Measurements from ENCODE around the gene ARCN1.

Gene ARCN1

GRCh38 chr11:118619444-118620197, 47.4 kb downstream of the ARCN1 start:
- in situ Hi-C loops (cut with HindIII; ENCODE audit: low sequenced_read_pairs), result no loop called here

GRCh38 chr11:118620529-118621070, 48.4 kb downstream of the ARCN1 start:
- in situ Hi-C loops (cut with HindIII; ENCODE audit: low sequenced_read_pairs), result no loop called here

GRCh38 chr11:118621071-118621783, 49.0 kb downstream of the ARCN1 start:
- in situ Hi-C loops (cut with HindIII; ENCODE audit: low sequenced_read_pairs), result no loop called here

- in situ Hi-C loops (cut with HindIII; ENCODE audit: low sequenced_read_pairs), result no loop called here
Observed at GRCh38 chr11:118621784-118622375, 49.7 kb downstream of the ARCN1 start.

DNA sequence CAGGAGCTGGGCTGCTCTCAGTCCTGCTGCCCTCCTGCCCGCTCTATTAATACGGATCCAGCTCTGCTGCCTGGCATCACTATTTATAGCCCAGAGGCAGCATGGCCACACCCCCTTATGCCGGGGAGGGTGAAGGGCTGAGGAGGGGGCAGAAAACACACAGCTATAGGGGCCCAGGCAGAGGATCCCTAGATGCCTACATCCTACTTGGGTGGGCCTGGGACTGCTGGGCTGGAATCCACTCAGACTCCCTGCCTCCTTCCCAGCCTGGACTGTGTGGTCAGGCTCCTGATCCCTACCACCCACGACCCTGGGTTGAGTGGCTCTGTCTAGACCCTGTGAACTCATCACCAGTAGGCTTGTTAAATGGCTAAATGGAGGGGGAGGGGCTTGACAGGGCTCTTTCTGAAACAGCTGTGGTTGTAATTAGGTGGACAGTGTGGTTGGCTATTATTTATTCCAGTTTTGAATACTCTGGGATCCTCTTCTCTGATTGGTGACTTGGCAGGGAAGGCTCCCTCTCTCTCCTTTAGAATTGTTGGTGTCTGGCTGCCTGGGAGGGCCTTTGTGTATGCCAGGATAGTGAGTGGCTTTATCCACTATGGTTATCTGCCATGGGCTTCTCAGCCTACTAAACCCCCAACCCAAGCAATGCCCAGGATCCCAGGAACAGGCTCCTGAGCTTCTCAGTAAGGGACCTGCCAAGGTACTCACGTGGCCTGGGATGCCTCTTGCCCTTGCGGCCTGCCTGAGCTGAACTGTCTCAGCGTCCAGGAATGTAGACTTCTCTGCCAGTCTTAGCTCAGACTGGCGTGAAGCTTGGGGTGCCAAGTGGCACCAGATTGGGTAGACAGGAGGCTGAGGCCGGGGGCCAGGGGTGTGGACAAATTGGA, 50.4 kb downstream of the ARCN1 start:
- in situ Hi-C loops (cut with HindIII; ENCODE audit: low sequenced_read_pairs), result no loop called here

DNA sequence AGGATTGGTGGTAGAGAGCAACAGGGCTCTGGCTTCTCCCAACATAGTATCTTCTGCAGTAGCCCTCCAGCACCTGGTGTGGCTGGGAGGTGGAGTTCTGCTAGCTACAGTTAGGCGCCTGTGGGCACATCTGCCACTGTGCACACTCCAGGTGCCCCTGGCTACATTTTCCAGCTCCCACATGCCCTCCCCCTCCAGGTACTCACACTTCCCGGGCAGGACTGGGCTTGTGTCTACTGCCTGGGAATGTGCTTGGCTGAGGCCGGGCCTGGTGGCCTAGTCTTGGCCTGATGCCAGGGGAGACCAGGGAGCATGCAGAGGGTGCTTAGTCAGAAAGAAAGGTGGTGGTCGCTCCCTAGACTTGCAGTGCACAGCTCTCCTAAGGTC, 51.1 kb downstream of the ARCN1 start:
- in situ Hi-C loops (cut with HindIII; ENCODE audit: low sequenced_read_pairs), result no loop called here

- in situ Hi-C loops (cut with HindIII; ENCODE audit: low sequenced_read_pairs), result no loop called here
Observed at GRCh38 chr11:118625036-118625690, 53.0 kb downstream of the ARCN1 start.

DNA sequence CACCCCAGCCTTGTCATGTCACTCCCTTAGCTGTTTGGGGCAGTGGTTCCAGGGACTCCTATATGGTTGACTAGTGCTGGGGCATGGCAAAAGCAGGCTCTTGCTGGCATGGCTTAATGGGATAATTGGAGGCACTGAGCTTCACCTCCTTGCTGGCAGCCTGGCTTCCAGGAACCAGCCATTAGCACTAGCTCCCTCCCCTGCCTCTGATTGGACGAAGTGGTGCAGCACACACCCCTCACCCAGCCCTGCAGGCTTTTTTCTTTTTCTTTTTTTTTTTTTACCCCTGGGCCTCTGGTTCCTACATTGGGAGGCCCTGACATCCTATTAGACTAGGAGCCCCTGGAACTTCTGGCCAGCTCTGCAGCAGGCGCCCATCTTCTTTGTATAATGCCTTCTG, 53.8 kb downstream of the ARCN1 start:
- in situ Hi-C loops (cut with HindIII; ENCODE audit: low sequenced_read_pairs), result no loop called here

DNA sequence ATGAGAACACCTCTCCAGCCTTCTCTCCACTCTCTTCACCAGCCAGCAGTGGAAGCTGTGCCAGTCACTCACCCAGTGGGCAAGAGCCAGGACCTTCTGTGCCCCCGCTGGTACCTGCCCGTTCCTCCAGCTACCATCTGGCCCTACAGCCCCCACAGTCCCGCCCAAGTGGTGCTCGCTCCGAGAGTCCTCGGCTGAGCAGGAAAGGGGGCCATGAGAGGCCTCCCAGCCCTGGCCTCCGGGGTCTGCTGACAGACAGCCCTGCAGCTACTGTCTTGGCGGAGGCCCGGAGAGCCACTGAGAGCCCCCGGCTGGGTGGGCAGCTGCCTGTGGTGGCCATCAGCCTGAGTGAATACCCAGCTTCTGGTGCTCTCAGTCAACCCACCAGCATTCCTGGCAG, 55.4 kb downstream of the ARCN1 start:
- in situ Hi-C loops (cut with HindIII; ENCODE audit: low sequenced_read_pairs), result no loop called here

GRCh38 chr11:118628031-118628430, 55.8 kb downstream of the ARCN1 start:
- in situ Hi-C loops (cut with HindIII; ENCODE audit: low sequenced_read_pairs), result no loop called here

- in situ Hi-C loops (cut with HindIII; ENCODE audit: low sequenced_read_pairs), result no loop called here
Observed at GRCh38 chr11:118628432-118628831, 56.2 kb downstream of the ARCN1 start.

GRCh38 chr11:118628861-118629549, 56.8 kb downstream of the ARCN1 start:
- in situ Hi-C loops (cut with HindIII; ENCODE audit: low sequenced_read_pairs), result no loop called here

DNA sequence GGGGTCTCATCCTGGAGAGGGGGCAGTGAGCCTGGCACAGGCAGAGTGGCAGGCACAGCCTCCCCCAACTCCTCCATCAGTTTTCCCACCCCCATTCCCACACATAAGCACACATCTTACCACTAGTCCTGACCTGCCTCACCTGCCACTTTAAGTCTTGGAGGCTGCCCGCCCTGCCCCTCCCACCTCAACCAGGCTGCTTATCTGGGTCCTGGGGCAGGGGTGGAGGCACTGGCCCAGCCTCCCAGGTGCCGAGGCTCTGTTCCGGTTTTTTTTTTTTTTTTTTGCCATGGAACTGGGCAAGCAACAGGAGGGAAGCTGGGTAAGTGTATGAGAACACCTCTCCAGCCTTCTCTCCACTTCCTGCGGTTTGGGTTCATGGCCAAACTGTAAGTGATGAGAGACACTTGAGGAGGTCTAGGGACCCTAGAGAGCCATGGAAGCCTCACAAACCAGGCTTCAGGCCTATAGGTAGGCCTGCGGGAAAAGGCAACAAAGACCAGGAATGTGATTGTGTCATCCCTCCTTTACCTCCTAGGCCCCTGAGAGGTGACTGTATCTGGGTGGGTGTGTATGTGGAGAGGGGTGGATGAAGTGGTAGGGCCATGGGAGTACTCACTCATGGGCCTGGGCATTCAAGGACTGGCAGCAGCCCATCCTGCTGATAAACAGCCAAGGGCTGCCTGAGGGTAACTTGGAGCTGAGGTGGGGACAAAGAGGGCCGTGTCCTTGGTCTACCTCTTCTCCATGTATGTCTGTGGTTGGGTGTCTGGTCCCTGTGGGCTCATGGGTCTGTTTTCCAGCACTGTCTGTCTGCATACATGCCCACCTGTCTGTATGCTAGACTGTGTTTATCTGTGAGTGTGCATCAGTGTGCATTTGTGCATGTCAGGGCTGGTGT, 57.8 kb downstream of the ARCN1 start:
- in situ Hi-C loops (cut with HindIII; ENCODE audit: low sequenced_read_pairs), result no loop called here

GRCh38 chr11:118631142-118631909, 59.1 kb downstream of the ARCN1 start:
- in situ Hi-C loops (cut with HindIII; ENCODE audit: low sequenced_read_pairs), result no loop called here

DNA sequence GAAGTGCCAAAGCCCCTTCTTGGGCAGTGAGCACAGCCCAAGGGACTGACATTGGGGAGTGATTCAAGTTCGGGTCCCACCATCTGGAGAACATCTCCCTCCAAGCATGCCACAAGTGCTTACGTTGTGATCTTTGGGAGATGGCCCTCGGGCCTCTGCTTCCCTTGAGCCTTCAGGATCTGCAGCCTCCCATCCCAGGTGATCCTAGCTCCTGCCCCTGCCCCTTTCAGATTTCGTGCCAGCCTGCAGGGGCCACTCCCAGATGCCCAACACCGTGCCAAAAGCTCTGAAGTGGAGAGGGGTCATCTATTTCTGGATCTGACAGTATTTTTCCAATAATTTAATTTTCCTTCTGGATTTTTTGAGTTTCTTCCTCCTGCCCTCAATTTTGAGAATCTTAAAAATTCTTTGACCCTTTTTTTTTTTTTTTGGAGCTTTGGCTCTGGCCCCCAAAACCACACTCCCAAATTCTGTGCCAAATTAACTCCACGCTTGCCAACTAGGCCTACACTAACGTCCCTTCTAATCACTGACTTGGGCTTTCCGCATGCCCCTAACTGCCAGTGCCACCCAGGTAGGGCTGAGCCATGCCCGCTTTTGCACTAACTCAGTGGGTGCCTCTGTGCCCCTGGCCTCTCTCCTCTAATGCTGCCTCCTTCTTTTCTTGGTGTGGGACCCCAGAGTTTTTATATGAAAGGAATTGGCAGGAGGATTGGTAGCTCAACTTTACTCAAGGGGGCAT, 60.5 kb downstream of the ARCN1 start:
- in situ Hi-C loops (cut with HindIII; ENCODE audit: low sequenced_read_pairs), result no loop called here

DNA sequence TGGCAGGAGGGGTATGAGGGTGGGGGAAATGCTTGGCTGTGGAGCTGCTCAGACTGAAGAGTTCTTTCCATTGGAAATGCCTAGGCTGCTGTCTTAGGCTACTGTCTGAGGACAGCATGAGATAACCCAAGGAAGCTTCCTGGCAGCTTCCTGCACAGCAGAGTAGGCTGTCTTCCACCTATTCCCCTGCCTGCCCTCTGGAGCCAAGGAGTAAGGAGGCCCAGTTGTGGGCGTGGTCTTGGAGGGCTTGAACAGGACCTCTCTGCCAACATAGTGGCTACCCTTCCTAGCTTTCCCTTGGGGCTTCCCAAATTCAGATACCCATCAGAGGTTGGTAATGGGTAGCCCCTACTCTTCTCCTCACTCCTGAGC, 61.1 kb downstream of the ARCN1 start:
- in situ Hi-C loops (cut with HindIII; ENCODE audit: low sequenced_read_pairs), result no loop called here

GRCh38 chr11:118633979-118634378, 61.8 kb downstream of the ARCN1 start:
- in situ Hi-C loops (cut with HindIII; ENCODE audit: low sequenced_read_pairs), result no loop called here
